HTERT RPE-1 (cell line): ENCODE results near the gene VPS29.
"Not testable (repeated sequence)": the region's sequence is repeated elsewhere in the genome, so short reads cannot be mapped to it uniquely, and the experiment has no call there.

ENCODE experiments used
- in situ Hi-C: fragments of 300-500 bp; cut with MboI; formaldehyde crosslinking; loops from 4 replicates; pipeline ENCODE4 v1.14.3; 2020; ENCODE audit warnings: low sequenced_read_pairs

The VPS29 gene

GRCh38 chr12:110501752-110502738 is at the start of gene VPS29, which contains the start of gene RAD9B:
Gene VPS29 (minus strand): TSS chr12:110502111. CDS start chr12:110502051, 60 bp downstream.
Gene RAD9B (plus strand): TSS chr12:110502331. CDS start chr12:110502338, 7 bp downstream.
- in situ Hi-C loops: no loop called here

GRCh38 chr12:110550981-110551380 is 49.1 kb upstream of the VPS29 start:
- in situ Hi-C loops: no loop called here

- in situ Hi-C loops: no loop called here
Measured at GRCh38 chr12:110549716-110550115, 47.8 kb upstream of the VPS29 start.

- in situ Hi-C loops: no loop called here
Measured at GRCh38 chr12:110548678-110549077, 46.8 kb upstream of the VPS29 start.

GRCh38 chr12:110547090-110547489 is 45.2 kb upstream of the VPS29 start:
- in situ Hi-C loops: no loop called here

GRCh38 chr12:110546339-110546738 is 44.4 kb upstream of the VPS29 start:
- in situ Hi-C loops: no loop called here

GRCh38 chr12:110545812-110546211 is 43.9 kb upstream of the VPS29 start:
- in situ Hi-C loops: no loop called here

GRCh38 chr12:110545259-110545658 is 43.3 kb upstream of the VPS29 start:
- in situ Hi-C loops: not testable (repeated sequence)

GRCh38 chr12:110543965-110544364 is 42.1 kb upstream of the VPS29 start:
- in situ Hi-C loops: no loop called here

GRCh38 chr12:110543252-110543959 is 41.5 kb upstream of the VPS29 start:
- in situ Hi-C loops: no loop called here

GRCh38 chr12:110540048-110540447 is 38.1 kb upstream of the VPS29 start:
- in situ Hi-C loops: no loop called here

GRCh38 chr12:110538869-110539622 is 37.1 kb upstream of the VPS29 start:
- in situ Hi-C loops: no loop called here

GRCh38 chr12:110537605-110538409 is 35.9 kb upstream of the VPS29 start:
- in situ Hi-C loops: no loop called here

- in situ Hi-C loops: no loop called here
Measured at GRCh38 chr12:110536834-110537604, 35.1 kb upstream of the VPS29 start.

GRCh38 chr12:110534811-110535210 is 32.9 kb upstream of the VPS29 start:
- in situ Hi-C loops: no loop called here

- in situ Hi-C loops: no loop called here
Measured at GRCh38 chr12:110533607-110534006, 31.7 kb upstream of the VPS29 start.

GRCh38 chr12:110532644-110533043 is 30.7 kb upstream of the VPS29 start:
- in situ Hi-C loops: no loop called here

GRCh38 chr12:110531741-110532333 is 29.9 kb upstream of the VPS29 start:
- in situ Hi-C loops: no loop called here

- in situ Hi-C loops: no loop called here
Measured at GRCh38 chr12:110530511-110530910, 28.6 kb upstream of the VPS29 start.
